Prostate gland (tissue), 2 donors: ENCODE measurements around the gene CLIC1. TPM values are rescaled to one million over a fixed set of nuclear protein-coding genes. Genes with fewer than 3 reads are reported as not detected.

Source experiments
- DNase-seq: peaks from one replicate; pipeline ENCODE4 v3.0.0-alpha.2; 2019; ENCODE audit warnings: low spot score
- H3K27ac ChIP-seq, 2 donors: fragments of 200-600 bp; sonication (generic); 2 replicates each; pipeline ENCODE4 v1.5.1; 2017 to 2019
- H3K27me3 ChIP-seq: fragments of 200-600 bp; sonication (generic); replicated peaks from 2 replicates; pipeline ENCODE4 v1.5.1; 2019; ENCODE audit not compliant: insufficient read depth
- H3K36me3 ChIP-seq, 2 donors: fragments of 200-600 bp; sonication (generic); 1 replicate in 1 of 2; 2 replicates in 1 of 2; pipeline versions ENCODE4 v1.5.1 to v1.8.1; 2017 to 2019
- H3K4me1 ChIP-seq: fragments of 200-600 bp; sonication (generic); replicated peaks from 2 replicates; pipeline ENCODE4 v1.5.1; 2019
- H3K4me3 ChIP-seq, 2 donors: fragments of 200-600 bp; sonication (generic); 2 replicates each; pipeline ENCODE4 v1.5.1; 2017 to 2019
- H3K9me3 ChIP-seq: fragments of 200-600 bp; sonication (generic); 2 replicates; pipeline ENCODE4 v1.5.1; 2017
- CTCF ChIP-seq, 4 experiments: fragments of 200-600 bp in 2 of 4; fragments of 450-650 bp in 2 of 4; sonication (generic) in 2 of 4; IDR thresholded peaks; 1 replicate in 3 of 4; 2 replicates in 1 of 4; pipeline ENCODE4 v1.5.1; 2016 to 2019; ENCODE audit warnings: antibody characterized with exemption in 4 of 4, mild to moderate bottlenecking in 2 of 4, moderate library complexity in 2 of 4
- POLR2A ChIP-seq: fragments of 450-650 bp; IDR thresholded peaks from one replicate; pipeline ENCODE4 v1.6.1; 2016; ENCODE audit warnings: antibody characterized with exemption, mild to moderate bottlenecking
- POLR2AphosphoS5 ChIP-seq: sonication (generic); formaldehyde crosslinking; IDR thresholded peaks from one replicate; pipeline ENCODE4 v1.6.1; 2017; ENCODE audit warnings: antibody characterized with exemption
- WGBS: methylation state at CpG from one replicate; pipeline ENCODE4 v1.1.5; 2018; 5-methylcytosine and 5-hydroxymethylcytosine counted together
- intact Hi-C: fragments of 100-400 bp; cut with DNase I; formaldehyde crosslinking; loops from one replicate; pipeline ENCODE4 v1.14.2; 2022
- total RNA-seq, 2 donors: library from RNA; depleted of rRNA; stranded (reverse); fragments of >200 nt; gene quantifications; one replicate each; pipeline ENCODE4 v1.1.0, GENCODE V29; 2016

The CLIC1 gene
- total RNA-seq, 2 donors from 2014 or later = 224 to 331 TPM

DNA sequence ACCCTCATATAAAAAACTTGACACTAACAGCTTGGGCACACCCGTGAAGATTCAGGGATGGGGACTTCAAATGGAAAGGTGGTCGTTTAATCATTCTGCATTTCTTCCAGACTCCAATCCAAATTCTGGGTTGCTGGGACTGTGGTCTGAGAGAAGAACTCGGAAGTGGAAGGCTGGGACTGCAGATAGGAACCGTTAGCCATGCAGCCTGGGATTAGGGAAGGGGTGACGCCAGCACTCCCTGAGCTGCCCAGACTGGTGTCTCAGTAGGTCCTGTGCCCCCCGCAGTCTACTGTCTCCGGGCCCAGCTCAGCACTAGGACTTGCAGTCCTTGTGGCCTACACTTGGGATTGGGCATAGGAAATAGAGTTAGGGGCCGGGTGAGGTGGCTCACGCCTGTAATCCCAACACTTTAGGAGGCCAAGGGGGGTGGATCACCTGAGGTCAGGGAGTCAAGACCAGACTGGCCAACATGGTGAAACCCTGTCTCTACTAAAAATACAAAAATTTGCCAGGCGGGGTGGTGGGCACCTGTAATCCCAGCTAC lies 511 bp upstream of the CLIC1 start:
- Histone ChIP-seq H3K27me3 (no peaks in the 10 kb centered on the region), H3K9me3 (no peaks in the 10 kb centered on the region), H3K4me3 (peak overlapping the region; percentile 61 to 78), H3K36me3 (peaks cover 3 to 10% of the 10 kb centered on the region in 2 donors), H3K4me1 (peaks cover 17% of the 10 kb centered on the region), H3K27ac (peak overlapping the region; percentile 94 to 98)
- intact Hi-C loops = loop anchor here (5.0 kb wide), 1 partner anchor 85 kb away; no protein-coding TSS in a partner anchor
- WGBS = 35% methylated on average over 10 of the region's 10 CpGs
- DNase-seq = no peak
- no peak for TF ChIP-seq CTCF (IDR thresholded peaks at IDR 0.05)
- TF ChIP-seq POLR2A = no peak
- TF ChIP-seq POLR2AphosphoS5 = no peak

- peak; percentile 75 for TF ChIP-seq POLR2A
- TF ChIP-seq POLR2AphosphoS5 = peak; percentile 71
- no peak for TF ChIP-seq CTCF (IDR thresholded peaks at IDR 0.05)
- peaks cover 17% of the 10 kb centered on the region for H3K4me1 ChIP-seq
- H3K9me3 ChIP-seq = no peaks in the 10 kb centered on the region
- H3K4me3 ChIP-seq = peak overlapping the region; percentile 61 to 78
- WGBS = 0% methylated on average over 18 of the region's 18 CpGs
- intact Hi-C loops = loop anchor here (5.0 kb wide), 1 partner anchor 87 kb away; no protein-coding TSS in a partner anchor
- H3K27ac ChIP-seq = peak overlapping the region; percentile 94 to 98
- no peaks in the 10 kb centered on the region for H3K27me3 ChIP-seq
- peak; percentile 60 for DNase-seq
- peaks cover 4 to 14% of the 10 kb centered on the region in 2 donors for H3K36me3 ChIP-seq
Observed at GRCh38 chr6:31734821-31735406, 1.4 kb downstream of the CLIC1 start.

DNA sequence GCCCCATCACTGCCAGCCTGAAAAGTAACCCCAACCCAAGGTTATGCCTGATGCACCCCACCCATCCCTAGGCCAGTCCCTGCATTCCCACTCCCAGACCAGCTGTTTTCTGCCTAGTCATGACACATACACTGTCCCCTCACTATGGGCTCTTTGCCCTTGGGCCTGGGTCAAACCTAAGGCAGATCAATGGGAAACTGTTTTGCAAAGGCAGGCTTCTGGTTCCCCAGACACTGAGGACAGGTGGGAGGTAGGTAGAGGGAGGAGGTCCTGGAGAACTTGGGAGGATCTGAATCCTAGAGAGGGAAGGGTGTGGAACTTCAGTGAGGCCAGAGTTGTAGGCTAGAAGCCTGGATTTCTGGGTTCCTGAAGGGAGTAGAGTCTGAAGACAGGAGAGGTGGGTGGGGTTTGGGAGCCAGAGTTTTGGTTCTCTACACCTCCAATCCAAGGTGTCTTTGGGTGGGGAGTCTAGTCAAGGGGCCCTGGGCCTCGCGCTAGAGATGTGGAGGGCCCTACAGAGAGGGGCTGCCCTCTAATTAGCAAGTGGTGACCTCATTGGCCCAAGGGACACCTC lies 2.0 kb downstream of the CLIC1 start:
- H3K27me3 ChIP-seq = no peaks in the 10 kb centered on the region
- intact Hi-C loops = no loop called here
- 6% methylated on average over 2 of the region's 2 CpGs for WGBS
- H3K4me1 ChIP-seq = peaks cover 16% of the 10 kb centered on the region
- peaks cover 4 to 14% of the 10 kb centered on the region in 2 donors for H3K36me3 ChIP-seq
- no peaks in the 10 kb centered on the region for H3K9me3 ChIP-seq
- H3K4me3 ChIP-seq = peak overlapping the region; percentile 61 to 78
- peak overlapping the region; percentile 94 to 98 for H3K27ac ChIP-seq
- TF ChIP-seq POLR2A (no peak), CTCF (IDR thresholded peaks at IDR 0.05) (no peak), POLR2AphosphoS5 (no peak)
- no peak for DNase-seq

DNA sequence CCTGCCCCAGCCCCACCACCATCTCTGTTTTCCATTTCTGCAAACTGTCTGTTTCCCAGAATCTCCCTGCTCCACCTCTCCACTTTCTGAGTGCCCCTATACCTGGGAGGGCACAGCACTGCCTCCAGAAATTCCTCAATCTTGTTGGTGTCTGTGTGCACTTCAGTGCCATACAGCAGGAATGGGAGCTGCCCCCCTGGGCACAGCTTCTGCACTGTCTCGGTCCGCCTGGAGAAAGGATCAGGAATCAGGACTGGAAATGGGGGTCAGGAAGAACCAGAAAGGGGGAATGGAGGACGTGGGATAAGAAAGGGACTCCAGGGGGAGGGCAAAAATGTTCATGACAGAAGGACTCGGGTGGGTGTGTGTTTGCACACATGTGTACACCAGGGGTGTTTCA lies 2.6 kb downstream of the CLIC1 start:
- DNase-seq = no peak
- Histone ChIP-seq H3K4me1 (peaks cover 13% of the 10 kb centered on the region), H3K27me3 (no peaks in the 10 kb centered on the region), H3K4me3 (peak overlapping the region in 1 of 2 donors; percentile 78), H3K36me3 (peaks cover 4 to 14% of the 10 kb centered on the region in 2 donors), H3K9me3 (no peaks in the 10 kb centered on the region), H3K27ac (peak overlapping the region; percentile 94 to 98)
- 76% methylated on average over 4 of the region's 4 CpGs for WGBS
- TF ChIP-seq CTCF (IDR thresholded peaks at IDR 0.05) (no peak), POLR2A (no peak), POLR2AphosphoS5 (no peak)
- intact Hi-C loops = no loop called here
